Fibroblast of skin of left biceps (primary cell): ENCODE measurements around the gene HHAT.

ENCODE experiments used
- DNase-seq, 2 experiments: peaks; one replicate each; pipeline ENCODE4 v3.0.0-alpha.2; 2013; ENCODE audit warnings: low read depth in 2 of 2

Gene HHAT

GRCh38 chr1:210597555-210598134 lies 268.9 kb downstream of the HHAT start:
- peak; percentile 83 to 84 for DNase-seq

DNA sequence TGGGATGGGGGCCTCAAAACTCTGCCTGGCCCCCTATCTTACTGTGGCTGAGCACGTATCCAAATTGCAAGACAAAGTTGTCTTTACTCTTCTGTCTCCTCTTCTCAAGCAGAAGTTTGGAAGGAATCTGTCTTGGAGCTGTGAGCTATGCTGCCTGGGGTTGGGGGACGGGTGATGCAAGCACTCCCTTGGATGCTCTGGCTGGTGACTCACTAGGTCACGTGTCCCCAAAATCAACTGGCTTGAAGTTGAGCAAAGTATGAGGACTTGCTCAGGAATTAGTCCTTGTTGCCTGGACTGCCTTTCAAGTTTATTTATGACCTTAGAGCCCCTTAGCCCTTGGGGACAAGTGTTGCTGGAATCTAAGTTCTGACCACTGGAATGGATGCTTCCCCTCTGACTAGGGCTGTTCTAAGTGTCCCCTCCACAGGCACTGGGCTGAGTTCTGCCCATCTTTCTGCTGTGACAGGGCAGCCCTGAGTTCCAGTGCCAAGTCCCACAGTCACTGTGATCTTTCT lies 269.5 kb downstream of the HHAT start:
- peak; percentile 92 to 93 for DNase-seq

- no peak for DNase-seq
Observed at GRCh38 chr1:210600421-210601159, 271.9 kb downstream of the HHAT start.

GRCh38 chr1:210603123-210603522 lies 274.4 kb downstream of the HHAT start:
- DNase-seq: no peak

- DNase-seq: no peak
Observed at GRCh38 chr1:210605099-210605498, 276.4 kb downstream of the HHAT start.

GRCh38 chr1:210607361-210607760 lies 278.7 kb downstream of the HHAT start:
- DNase-seq: no peak

- no peak for DNase-seq
Observed at GRCh38 chr1:210608767-210609166, 280.1 kb downstream of the HHAT start.

DNA sequence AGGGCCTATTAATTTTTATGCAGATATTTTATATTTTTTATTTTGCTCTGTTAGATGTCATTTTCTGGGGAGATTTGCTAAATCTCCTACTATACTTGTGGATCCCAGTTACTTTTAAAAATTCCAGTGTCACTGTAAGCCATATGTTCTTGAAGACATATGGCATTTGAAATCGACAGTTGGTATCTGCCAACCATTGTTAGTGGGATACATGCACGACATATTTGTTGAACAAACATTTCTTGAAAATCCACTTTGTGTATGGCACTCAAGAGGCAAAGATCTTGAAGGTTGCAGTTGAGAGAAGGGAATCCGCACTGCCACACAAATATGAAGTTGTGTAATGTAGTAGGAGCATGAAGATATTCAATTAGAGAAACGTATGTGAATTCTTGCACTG lies 287.7 kb downstream of the HHAT start:
- DNase-seq: no peak

DNA sequence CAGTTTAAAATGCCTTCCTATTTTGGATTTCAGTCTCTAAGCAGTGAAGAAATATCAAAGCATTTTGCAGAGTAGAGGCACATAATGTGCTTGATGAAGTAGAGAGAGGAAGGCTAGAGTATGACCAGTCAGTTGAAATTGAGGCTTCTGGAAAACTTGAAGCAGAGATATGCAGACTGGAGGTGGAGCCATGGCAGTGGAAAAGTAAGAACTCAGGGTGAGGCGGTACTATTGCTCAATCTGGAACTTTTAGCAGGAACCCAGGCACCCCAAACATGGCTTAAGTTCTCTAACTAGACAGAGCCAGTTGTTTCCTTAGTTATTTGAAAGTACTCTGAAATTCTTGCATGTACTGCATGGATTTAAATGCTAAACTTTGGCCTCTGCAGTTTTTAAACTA lies 288.6 kb downstream of the HHAT start:
- no peak for DNase-seq

GRCh38 chr1:210618369-210618768 lies 289.7 kb downstream of the HHAT start:
- DNase-seq: no peak

DNA sequence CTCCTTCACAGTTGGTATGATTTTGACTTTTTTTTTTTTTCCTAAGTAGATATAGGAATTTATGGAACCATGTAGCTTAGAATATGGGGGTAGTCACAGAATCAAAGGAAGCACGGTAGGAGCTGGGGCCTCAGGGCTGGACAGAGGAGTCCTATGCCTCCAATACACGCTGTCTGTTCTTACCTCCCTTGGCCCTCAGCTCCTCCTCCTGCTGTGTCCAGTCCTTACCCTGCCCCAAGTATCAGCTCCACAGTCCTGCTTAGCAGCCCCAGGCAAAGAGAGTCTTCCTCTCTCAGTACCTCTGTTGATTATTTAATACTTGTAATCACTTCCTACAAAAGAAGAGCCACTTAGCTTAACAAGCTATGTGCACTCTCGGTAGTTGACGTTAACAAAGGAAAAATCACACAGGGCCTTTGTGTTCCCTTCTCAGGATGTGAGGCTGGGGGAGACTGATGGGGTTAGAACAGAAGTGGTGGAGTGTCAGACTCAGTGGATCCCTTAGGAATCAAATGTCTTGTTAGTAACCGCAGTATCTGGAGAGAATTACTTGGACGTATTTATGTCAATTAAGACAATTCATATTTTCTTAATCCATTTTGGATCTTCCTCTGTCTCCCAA lies 292.3 kb downstream of the HHAT start:
- DNase-seq: no peak

DNA sequence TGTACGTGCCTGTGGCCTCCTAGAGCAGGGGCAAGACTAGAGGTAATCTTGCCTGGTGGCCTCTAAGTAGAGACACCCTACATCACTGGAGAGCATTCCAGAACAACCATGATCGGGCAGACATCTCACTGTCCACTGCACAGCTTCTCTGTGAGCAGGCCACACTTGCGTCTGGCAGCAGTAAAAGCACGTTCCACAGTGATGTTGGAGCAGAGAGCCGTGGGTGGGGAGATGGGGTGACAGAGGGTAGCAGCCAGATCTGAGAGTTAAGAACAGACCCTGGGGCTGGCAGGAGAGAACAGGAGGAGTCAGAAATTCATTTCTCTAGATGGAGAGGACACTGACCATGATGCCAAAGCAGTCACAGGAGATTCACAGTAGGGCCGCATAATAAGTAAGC lies 293.0 kb downstream of the HHAT start:
- no peak for DNase-seq

- DNase-seq: no peak
Observed at GRCh38 chr1:210624722-210625121, 296.0 kb downstream of the HHAT start.

DNA sequence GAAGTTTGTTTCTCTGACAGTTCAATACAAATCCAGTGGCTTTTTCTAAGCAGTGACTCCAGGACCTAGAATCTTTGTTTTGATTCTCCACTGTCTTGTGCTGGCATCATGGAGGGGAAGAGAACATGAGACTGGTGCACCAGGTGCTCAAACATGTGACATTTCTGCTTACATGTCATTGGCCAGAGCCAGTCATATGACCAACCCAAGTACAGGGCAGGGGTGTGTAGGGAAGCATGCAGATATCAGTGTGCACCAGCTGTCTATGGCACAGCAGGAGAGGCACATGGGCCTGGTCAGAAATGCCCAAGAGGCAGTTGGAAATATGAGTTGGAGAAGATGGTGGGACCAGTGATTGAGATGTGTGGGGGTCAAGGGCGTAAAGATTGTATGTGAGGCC lies 297.0 kb downstream of the HHAT start:
- no peak for DNase-seq

- no peak for DNase-seq
Observed at GRCh38 chr1:210626341-210626740, 297.6 kb downstream of the HHAT start.

DNA sequence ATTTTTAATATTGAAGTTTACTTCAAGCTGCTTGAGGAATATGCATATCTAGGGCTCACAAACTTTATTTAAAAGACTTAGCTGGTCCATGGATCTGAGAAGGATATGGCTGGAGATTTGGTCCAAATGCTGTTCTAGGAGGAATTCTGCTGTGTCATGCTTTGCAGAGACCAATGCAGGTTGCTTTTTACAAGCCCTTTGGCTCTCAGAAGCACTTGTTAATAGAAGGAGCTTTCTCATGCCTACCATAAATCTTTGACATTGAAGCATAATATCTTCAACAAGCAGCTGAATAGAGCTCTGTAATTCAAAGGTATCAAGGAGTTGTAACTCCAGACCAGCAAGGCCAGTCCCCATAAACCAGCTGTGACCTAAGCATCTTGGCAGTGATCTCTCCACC lies 299.1 kb downstream of the HHAT start:
- DNase-seq: no peak

DNA sequence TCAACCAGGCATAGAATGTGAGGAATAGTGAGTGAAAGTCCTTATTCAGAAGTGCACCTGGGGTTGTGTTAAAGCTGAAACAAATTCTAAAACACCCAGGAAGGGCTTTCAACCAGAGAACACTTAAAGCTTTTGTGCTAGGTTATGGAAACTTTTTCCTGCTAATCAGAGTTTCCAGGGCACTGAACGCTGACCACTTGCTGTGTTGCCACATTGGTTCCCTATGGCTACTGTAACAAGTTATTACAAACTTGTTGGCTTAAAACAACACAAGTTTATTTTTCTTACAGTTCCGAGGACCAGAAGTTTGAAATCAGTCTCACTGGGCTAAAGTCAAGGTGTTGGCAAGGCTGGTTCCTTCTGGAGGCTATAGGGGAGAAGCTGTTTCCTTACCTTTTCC lies 300.6 kb downstream of the HHAT start:
- DNase-seq: no peak

- no peak for DNase-seq
Observed at GRCh38 chr1:210631399-210631798, 302.7 kb downstream of the HHAT start.

DNA sequence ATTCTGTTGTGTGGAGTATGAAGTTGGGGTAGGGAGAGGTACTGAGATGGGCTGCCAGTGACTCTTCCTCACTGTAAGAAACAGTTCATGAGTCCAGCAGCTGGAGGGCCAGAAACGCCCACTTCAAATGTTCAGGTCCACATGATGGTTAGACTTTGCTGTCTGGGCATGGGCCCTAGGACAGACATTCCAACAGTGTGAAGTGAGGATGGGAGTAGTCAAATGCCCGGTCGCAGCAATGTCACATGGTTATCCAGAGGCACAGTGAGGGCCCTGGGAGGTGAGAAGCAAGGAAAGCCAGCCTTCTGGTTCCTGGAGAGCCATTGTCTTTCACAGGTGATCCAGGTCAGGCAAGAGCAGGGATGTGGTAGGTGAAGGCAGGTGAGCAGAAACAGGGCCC lies 304.4 kb downstream of the HHAT start:
- DNase-seq: no peak

DNA sequence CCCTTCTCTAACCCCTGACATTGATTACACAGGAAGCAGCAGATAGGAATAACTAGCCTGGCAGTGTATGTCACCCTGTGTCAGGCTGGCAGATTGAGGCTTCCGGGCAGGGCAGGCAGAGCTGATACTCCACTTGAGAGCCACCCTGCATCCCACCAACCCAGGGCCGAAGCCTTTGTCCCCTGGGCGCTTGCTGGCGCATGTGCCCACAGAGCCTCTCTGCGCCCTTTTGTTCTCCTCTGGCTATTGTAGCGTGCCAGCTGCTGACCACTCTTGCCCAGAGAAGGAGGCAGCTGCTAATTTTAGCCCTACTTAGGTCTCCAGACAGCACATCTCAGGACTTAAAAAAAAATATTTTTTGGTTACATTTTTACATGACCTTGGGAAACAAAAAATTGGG lies 304.9 kb downstream of the HHAT start:
- no peak for DNase-seq

- no peak for DNase-seq
Observed at GRCh38 chr1:210635108-210635507, 306.4 kb downstream of the HHAT start.

GRCh38 chr1:210641582-210641981 lies 312.9 kb downstream of the HHAT start:
- DNase-seq: no peak
